ENCODE results near the gene DDIT4L.
"Not testable (repeated sequence)": the region's sequence is repeated elsewhere in the genome, so short reads cannot be mapped to it uniquely, and the experiment has no call there.

The DDIT4L gene

GRCh38 chr4:100164808-100165760, 25.2 kb downstream of the DDIT4L start:
- Histone ChIP-seq H3K4me1 (ENCODE audit: control insufficient read depth, insufficient read depth, low read length) (peaks cover 14% of the 10 kb centered on the region), H3K36me3 (ENCODE audit: insufficient read depth, low read length) (no peaks in the 10 kb centered on the region), H3K9me3 (replicated peaks; ENCODE audit: low read length) (no peaks in the 10 kb centered on the region), H3K4me3 (ENCODE audit: low read length) (no peak overlapping the region), H3K4me2 (ENCODE audit: low read length) (no peak overlapping the region), H3K9ac (ENCODE audit: low read depth, low read length) (no peak overlapping the region), H3K27me3 (ENCODE audit: control insufficient read depth, insufficient read depth, low read length) (no peaks in the 10 kb centered on the region)

DNA sequence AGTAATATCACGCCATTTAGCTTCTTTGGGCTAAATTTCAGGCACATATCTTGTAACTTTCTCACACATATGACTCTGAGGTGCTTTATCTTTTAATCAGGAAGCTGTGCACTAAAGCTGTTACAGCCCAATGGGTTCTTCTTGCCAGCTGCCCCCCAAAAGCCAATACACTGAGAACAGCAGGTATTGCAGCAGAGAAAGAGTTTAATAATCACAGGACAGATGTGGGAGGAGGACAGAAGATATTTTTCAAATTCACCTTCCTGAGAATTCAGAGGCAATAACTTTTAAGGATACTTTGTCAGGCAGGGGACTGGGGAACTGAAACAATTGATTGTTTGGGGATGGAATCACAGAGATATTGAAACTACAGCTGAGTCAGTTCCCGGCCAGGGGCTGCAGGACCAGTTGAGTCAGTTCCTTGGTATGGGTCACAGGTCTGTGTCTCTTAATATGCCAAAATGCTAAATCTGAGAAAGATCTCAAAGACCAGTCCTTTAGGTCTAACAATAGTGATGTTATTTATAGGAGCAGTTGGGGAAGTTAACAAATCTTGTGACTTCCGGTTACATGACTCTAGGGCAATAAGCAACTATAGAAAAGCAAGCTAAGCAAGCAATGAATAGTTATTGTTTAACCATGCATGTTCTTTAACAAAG, 28.1 kb downstream of the DDIT4L start:
- H3K4me3 ChIP-seq (ENCODE audit: low read length), result no peak overlapping the region
- no peaks in the 10 kb centered on the region for H3K4me1 ChIP-seq (ENCODE audit: control insufficient read depth, insufficient read depth, low read length)
- H3K9me3 ChIP-seq (replicated peaks; ENCODE audit: low read length), result no peaks in the 10 kb centered on the region
- H3K27me3 ChIP-seq (ENCODE audit: control insufficient read depth, insufficient read depth, low read length), result no peaks in the 10 kb centered on the region
- H3K4me2 ChIP-seq (ENCODE audit: low read length), result no peak overlapping the region
- H3K9ac ChIP-seq (ENCODE audit: low read depth, low read length), result no peak overlapping the region
- H3K36me3 ChIP-seq (ENCODE audit: insufficient read depth, low read length), result no peaks in the 10 kb centered on the region

- Histone ChIP-seq H3K36me3 (ENCODE audit: insufficient read depth, low read length) (no peaks in the 10 kb centered on the region), H3K4me1 (ENCODE audit: control insufficient read depth, insufficient read depth, low read length) (no peaks in the 10 kb centered on the region), H3K4me3 (ENCODE audit: low read length) (no peak overlapping the region), H3K27me3 (ENCODE audit: control insufficient read depth, insufficient read depth, low read length) (no peaks in the 10 kb centered on the region), H3K4me2 (ENCODE audit: low read length) (no peak overlapping the region), H3K9ac (ENCODE audit: low read depth, low read length) (no peak overlapping the region), H3K9me3 (replicated peaks; ENCODE audit: low read length) (no peaks in the 10 kb centered on the region)
Observed at GRCh38 chr4:100149190-100149589, 41.1 kb downstream of the DDIT4L start.

- Histone ChIP-seq H3K9ac (ENCODE audit: low read depth, low read length) (no peak overlapping the region), H3K4me3 (ENCODE audit: low read length) (no peak overlapping the region), H3K4me2 (ENCODE audit: low read length) (no peak overlapping the region), H3K4me1 (ENCODE audit: control insufficient read depth, insufficient read depth, low read length) (no peaks in the 10 kb centered on the region), H3K27me3 (ENCODE audit: control insufficient read depth, insufficient read depth, low read length) (no peaks in the 10 kb centered on the region), H3K36me3 (ENCODE audit: insufficient read depth, low read length) (no peaks in the 10 kb centered on the region), H3K9me3 (replicated peaks; ENCODE audit: low read length) (no peaks in the 10 kb centered on the region)
Observed at GRCh38 chr4:100147684-100148083, 42.6 kb downstream of the DDIT4L start.

DNA sequence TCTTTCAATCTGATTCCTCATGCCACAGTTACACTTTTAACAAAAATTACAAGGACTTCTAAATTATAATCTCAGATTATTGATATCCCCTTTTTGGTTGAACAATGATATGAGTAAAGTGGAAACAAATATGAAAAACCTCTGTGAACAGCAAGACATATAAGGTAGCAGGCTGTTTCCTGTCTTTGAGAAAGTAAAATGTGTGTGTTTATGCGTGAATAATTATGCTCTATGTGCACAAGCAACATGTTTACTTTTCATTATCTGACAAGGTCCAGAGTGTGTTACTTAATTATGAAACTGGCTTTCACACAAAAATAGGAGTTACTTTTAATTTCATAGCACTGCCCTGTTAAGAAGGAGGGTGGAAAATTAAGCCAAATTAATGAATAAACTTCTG, 43.1 kb downstream of the DDIT4L start:
- no peak overlapping the region for H3K4me2 ChIP-seq (ENCODE audit: low read length)
- H3K9ac ChIP-seq (ENCODE audit: low read depth, low read length), result no peak overlapping the region

DNA sequence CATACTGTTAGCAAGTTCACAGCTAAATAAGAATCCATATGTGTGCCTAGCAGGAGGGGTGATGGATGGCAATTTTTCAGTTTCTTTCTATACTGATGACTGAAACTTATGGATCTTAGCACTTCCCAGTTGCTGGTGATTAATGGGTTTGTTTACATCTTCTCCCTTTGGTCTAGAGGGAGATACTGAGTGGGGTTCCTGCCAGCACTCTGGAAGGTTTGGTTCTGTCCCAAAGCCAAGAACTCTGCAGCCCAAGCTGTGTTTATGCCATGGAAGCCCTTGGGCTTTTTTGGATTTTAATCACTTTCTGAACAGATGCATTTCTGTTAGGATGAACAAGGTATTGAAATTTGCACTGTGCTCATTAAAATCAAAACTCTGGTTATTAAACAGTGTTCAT, 43.5 kb downstream of the DDIT4L start:
- H3K9ac ChIP-seq (ENCODE audit: low read depth, low read length), result no peak overlapping the region
- H3K4me3 ChIP-seq (ENCODE audit: low read length), result no peak overlapping the region
- no peaks in the 10 kb centered on the region for H3K36me3 ChIP-seq (ENCODE audit: insufficient read depth, low read length)
- no peaks in the 10 kb centered on the region for H3K9me3 ChIP-seq (replicated peaks; ENCODE audit: low read length)
- H3K27me3 ChIP-seq (ENCODE audit: control insufficient read depth, insufficient read depth, low read length), result no peaks in the 10 kb centered on the region
- no peak overlapping the region for H3K4me2 ChIP-seq (ENCODE audit: low read length)
- no peaks in the 10 kb centered on the region for H3K4me1 ChIP-seq (ENCODE audit: control insufficient read depth, insufficient read depth, low read length)

More for the DNA sequence above, 43.1 kb downstream of the DDIT4L start:
- no peaks in the 10 kb centered on the region for H3K9me3 ChIP-seq (replicated peaks; ENCODE audit: low read length)
- no peaks in the 10 kb centered on the region for H3K36me3 ChIP-seq (ENCODE audit: insufficient read depth, low read length)
- no peaks in the 10 kb centered on the region for H3K4me1 ChIP-seq (ENCODE audit: control insufficient read depth, insufficient read depth, low read length)
- H3K27me3 ChIP-seq (ENCODE audit: control insufficient read depth, insufficient read depth, low read length), result no peaks in the 10 kb centered on the region
- no peak overlapping the region for H3K4me3 ChIP-seq (ENCODE audit: low read length)

DNA sequence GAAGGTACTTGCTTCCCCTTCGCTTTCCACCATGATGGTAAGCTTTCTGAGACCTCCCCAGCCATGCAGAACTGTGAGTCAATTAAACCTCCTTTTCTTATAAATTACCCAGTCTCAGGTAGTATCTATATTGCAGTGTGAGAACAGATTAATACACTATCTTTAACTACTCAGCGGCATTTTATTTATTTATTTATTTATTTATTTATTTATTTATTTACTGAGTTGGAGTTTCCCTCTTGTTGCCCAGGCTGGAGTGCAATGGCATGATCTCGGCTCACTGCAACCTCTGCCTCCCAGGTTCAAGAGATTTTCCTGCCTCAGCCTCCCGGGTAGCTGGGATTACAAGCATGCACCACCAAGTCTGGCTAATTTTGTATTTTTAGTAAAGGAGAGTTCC, 52.9 kb downstream of the DDIT4L start:
- not testable (repeated sequence) for H3K36me3 ChIP-seq (ENCODE audit: insufficient read depth, low read length); H3K4me3 ChIP-seq (ENCODE audit: low read length); H3K27me3 ChIP-seq (ENCODE audit: control insufficient read depth, insufficient read depth, low read length); H3K9me3 ChIP-seq (replicated peaks; ENCODE audit: low read length); H3K4me2 ChIP-seq (ENCODE audit: low read length); H3K4me1 ChIP-seq (ENCODE audit: control insufficient read depth, insufficient read depth, low read length); H3K9ac ChIP-seq (ENCODE audit: low read depth, low read length)

Measured in skeletal muscle satellite cell (primary cell).